Heart right ventricle (tissue), 16 donors: ENCODE measurements around the gene SETBP1. TPM values are rescaled to one million over a fixed set of nuclear protein-coding genes. Genes with fewer than 3 reads are reported as not detected.

Source experiments
- ATAC-seq, 8 donors: fragments of 200-7000 bp; cut with Tn5 transposase; one replicate each; pipeline ENCODE4 v1.9.1; 2020; ENCODE audit warnings: mild to moderate bottlenecking in 8 of 8, moderate library complexity in 8 of 8, moderate number of reproducible peaks in 1 of 8
- DNase-seq, 2 donors: peaks; one replicate each; pipeline ENCODE4 v3.0.0-alpha.2; 2020
- H3K27ac ChIP-seq, 10 donors: fragments of 200-600 bp; sonication (generic) in 2 of 10; one replicate each; pipeline versions ENCODE4 v1.5.0 to v1.8.0; 2020 to 2022; ENCODE audit warnings: mild to moderate bottlenecking in 3 of 10
- H3K27me3 ChIP-seq, 7 donors: fragments of 200-600 bp; one replicate each; pipeline ENCODE4 v1.8.0; 2021 to 2022; ENCODE audit warnings: mild to moderate bottlenecking in 2 of 7
- H3K36me3 ChIP-seq, 9 donors: fragments of 200-600 bp; sonication (generic) in 1 of 9; one replicate each; pipeline versions ENCODE4 v1.5.0 to v1.8.0; 2020 to 2022; ENCODE audit warnings: mild to moderate bottlenecking in 2 of 9
- H3K4me1 ChIP-seq, 9 donors: fragments of 200-600 bp; sonication (generic) in 1 of 9; one replicate each; pipeline versions ENCODE4 v1.5.0 to v1.8.0; 2020 to 2022; ENCODE audit warnings: mild to moderate bottlenecking in 4 of 9
- H3K4me3 ChIP-seq, 10 donors: fragments of 200-600 bp; sonication (generic) in 2 of 10; one replicate each; pipeline versions ENCODE4 v1.5.0 to v1.8.0; 2020 to 2022; ENCODE audit warnings: mild to moderate bottlenecking in 7 of 10, moderate library complexity in 2 of 10
- H3K9me3 ChIP-seq, 11 donors: fragments of 200-600 bp in 10 of 11; sonication (generic) in 2 of 11; one replicate each; pipeline versions ENCODE4 v1.5.0 to v1.8.0; 2013 to 2022; ENCODE audit warnings: mild to moderate bottlenecking in 2 of 11, control low read depth in 1 of 11, moderate library complexity in 1 of 11
- WGBS, 2 donors: extraction: QIAGEN DNeasy Blood & Tissue Kit; methylation state at CpG; one replicate each; pipeline ENCODE4 v1.1.7; 2013; ENCODE audit warnings: inconsistent platforms in 1 of 2; 5-methylcytosine and 5-hydroxymethylcytosine counted together
- intact Hi-C, 10 donors: fragments of 100-400 bp; cut with DNase I; formaldehyde crosslinking; loops; one replicate each; pipeline versions ENCODE4 v1.11.1 to v1.14.2; 2022
- polyA plus RNA-seq, 2 donors: library from polyadenylated mRNA; stranded (reverse); fragments of 200-250 nt; gene quantifications; one replicate each; pipeline ENCODE4 v1.2.3, GENCODE V29; 2013
- total RNA-seq, 10 donors: library from RNA; stranded (reverse); fragmentation: NEBNext Ultra II Directional in 3 of 10; extraction: Animal tissue kit (Norgen Biotek cat#: 25700) in 3 of 10; gene quantifications; one replicate each; pipeline versions ENCODE4 v1.2.1 to v1.2.4, GENCODE V29; 2021 to 2023
- TF ChIP-seq, protein P1 (sequence below), 9 donors: fragments of 200-600 bp; sonication (generic) in 2 of 9; IDR thresholded peaks; one replicate each; pipeline versions ENCODE4 v1.5.0 to v1.8.0; 2021 to 2022; ENCODE audit warnings: antibody characterized with exemption in 9 of 9, mild to moderate bottlenecking in 5 of 9, moderate library complexity in 1 of 9
- donor health status: Arrhythmogenic right ventricular cardiomyopathy.
- donor health status: ischemic (EF 13 %, LVEDD 7.1; RV severe dilation, severe dysfunction).
- donor health status: healthy with polysubstance abuse.
- donor health status: DM: no; HTN: yes; CAD: no.
- donor health status: DM: no; HTN: no; CAD: no.
- donor health status: ischemic (EF 25% LVEDD 6.9; RV normal size, moderate dysfunction).
- donor health status: ischemic (EF 25% LVEDD 5.7; RV mildly dilated, moderate dysfunction).
- donor health status: healthy.
- donor health status: DM: yes; HTN: yes; CAD: no.
- donor health status: Ischemic cardiomyopathy.
- donor health status: ischemic (EF 35%, LVEDD 5.7; RV mildly dilated, moderate dysfunction).
- donor health status: nonischemic (EF 11% LVEDD 7.7; RV severe dilation, severe dysfunction).
- donor health status: DM: yes; HTN: yes; CAD: no.
- donor health status: PGD.
- donor health status: ischemic (EF 29% LVEDD 5.4; RV normal size, mild dysfunction).
- donor health status: nonischemic (EF 23%, LVEDD 6.1; RV moderate dilation, normal function).

SETBP1 gene
- total and polyA plus RNA-seq, 12 donors: 0.71 to 12.2 (median 6.1) TPM

GRCh38 chr18:45104049-45104395, 423.3 kb downstream of the SETBP1 start:
- DNase-seq (no peak), ATAC-seq (no peak)
- intact Hi-C loops: no loop called here
- no peaks in the 10 kb centered on the region for H3K36me3 ChIP-seq
- TF ChIP-seq, protein P1, sequence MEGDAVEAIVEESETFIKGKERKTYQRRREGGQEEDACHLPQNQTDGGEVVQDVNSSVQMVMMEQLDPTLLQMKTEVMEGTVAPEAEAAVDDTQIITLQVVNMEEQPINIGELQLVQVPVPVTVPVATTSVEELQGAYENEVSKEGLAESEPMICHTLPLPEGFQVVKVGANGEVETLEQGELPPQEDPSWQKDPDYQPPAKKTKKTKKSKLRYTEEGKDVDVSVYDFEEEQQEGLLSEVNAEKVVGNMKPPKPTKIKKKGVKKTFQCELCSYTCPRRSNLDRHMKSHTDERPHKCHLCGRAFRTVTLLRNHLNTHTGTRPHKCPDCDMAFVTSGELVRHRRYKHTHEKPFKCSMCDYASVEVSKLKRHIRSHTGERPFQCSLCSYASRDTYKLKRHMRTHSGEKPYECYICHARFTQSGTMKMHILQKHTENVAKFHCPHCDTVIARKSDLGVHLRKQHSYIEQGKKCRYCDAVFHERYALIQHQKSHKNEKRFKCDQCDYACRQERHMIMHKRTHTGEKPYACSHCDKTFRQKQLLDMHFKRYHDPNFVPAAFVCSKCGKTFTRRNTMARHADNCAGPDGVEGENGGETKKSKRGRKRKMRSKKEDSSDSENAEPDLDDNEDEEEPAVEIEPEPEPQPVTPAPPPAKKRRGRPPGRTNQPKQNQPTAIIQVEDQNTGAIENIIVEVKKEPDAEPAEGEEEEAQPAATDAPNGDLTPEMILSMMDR (IDR thresholded peaks at IDR 0.05): no peak
- H3K4me3 ChIP-seq: no peak overlapping the region
- H3K4me1 ChIP-seq: peaks cover 0 to 65% (median 0%) of the 10 kb centered on the region in 9 donors
- no peak overlapping the region for H3K27ac ChIP-seq
- 58 to 67% methylated on average over 1 of the region's 1 CpG for WGBS, 2 donors
- H3K9me3 ChIP-seq: no peaks in the 10 kb centered on the region
- H3K27me3 ChIP-seq: peaks cover 0 to 6% (median 0%) of the 10 kb centered on the region in 7 donors

GRCh38 chr18:45106331-45106774, 425.7 kb downstream of the SETBP1 start:
- intact Hi-C loops: no loop called here
- Histone ChIP-seq H3K4me3 (no peak overlapping the region), H3K36me3 (no peaks in the 10 kb centered on the region), H3K9me3 (no peaks in the 10 kb centered on the region), H3K27me3 (peaks cover 0 to 6% (median 0%) of the 10 kb centered on the region in 7 donors), H3K4me1 (peaks cover 0 to 56% (median 8%) of the 10 kb centered on the region in 9 donors), H3K27ac (no peak overlapping the region)
- 29 to 32% methylated on average over 2 of the region's 2 CpGs for WGBS, 2 donors
- TF ChIP-seq, protein P1 (IDR thresholded peaks at IDR 0.05): no peak
- DNase-seq (no peak), ATAC-seq (peak in 4 of 8 donors; percentile 30 to 60 (median 48))

GRCh38 chr18:45107425-45107824, 426.7 kb downstream of the SETBP1 start:
- DNase-seq (no peak), ATAC-seq (no peak)
- peaks cover 0 to 45% (median 8%) of the 10 kb centered on the region in 9 donors for H3K4me1 ChIP-seq
- H3K27me3 ChIP-seq: peaks cover 0 to 6% (median 0%) of the 10 kb centered on the region in 7 donors
- peaks cover 0 to 3% (median 0%) of the 10 kb centered on the region in 11 donors for H3K9me3 ChIP-seq
- H3K36me3 ChIP-seq: no peaks in the 10 kb centered on the region
- TF ChIP-seq, protein P1 (IDR thresholded peaks at IDR 0.05): no peak
- no peak overlapping the region for H3K27ac ChIP-seq
- 93 to 94% methylated on average over 1 of the region's 1 CpG for WGBS, 2 donors
- H3K4me3 ChIP-seq: no peak overlapping the region
- intact Hi-C loops: no loop called here

GRCh38 chr18:45108754-45109153, 428.1 kb downstream of the SETBP1 start:
- WGBS, 2 donors: 85 to 93% methylated on average over 7 of the region's 7 CpGs

More at GRCh38 chr18:45108754-45109153, 428.1 kb downstream of the SETBP1 start:
- TF ChIP-seq, protein P1 (IDR thresholded peaks at IDR 0.05): no peak
- peaks cover 0 to 34% (median 8%) of the 10 kb centered on the region in 9 donors for H3K4me1 ChIP-seq
- no peak overlapping the region for H3K27ac ChIP-seq
- ATAC-seq (no peak), DNase-seq (no peak)
- H3K4me3 ChIP-seq: no peak overlapping the region
- no peaks in the 10 kb centered on the region for H3K36me3 ChIP-seq
- peaks cover 0 to 3% (median 0%) of the 10 kb centered on the region in 7 donors for H3K27me3 ChIP-seq
- H3K9me3 ChIP-seq: peaks cover 0 to 14% (median 0%) of the 10 kb centered on the region in 11 donors
- intact Hi-C loops: no loop called here
